HepG2 (cell line): ENCODE results near the gene GPER1. TPM values are rescaled to one million over a fixed set of nuclear protein-coding genes. Genes with fewer than 3 reads are reported as not detected.
A peak's percentile ranks its signal among the peaks of the same experiment; 100 is the strongest.

Experiments used
- CBFB ChIP-seq: sonication (generic); formaldehyde crosslinking; IDR thresholded peaks from 2 replicates; pipeline ENCODE4 v1.4.0; 2020; ENCODE audit warnings: missing genetic modification reagents
- ETV5 ChIP-seq: IDR thresholded peaks from 2 replicates; pipeline ENCODE4 v1.6.1; 2018; ENCODE audit warnings: missing biosample characterization, missing genetic modification reagents, inconsistent platforms, borderline replicate concordance
- FOXP1 ChIP-seq, 2 experiments: fragments of 450-650 bp in 1 of 2; IDR thresholded peaks; 2 replicates each; pipeline ENCODE4 v1.6.1; 2017 to 2018; ENCODE audit warnings: antibody characterized with exemption in 1 of 2
- GPN1 ChIP-seq: sonication (generic); formaldehyde crosslinking; IDR thresholded peaks from 2 replicates; pipeline ENCODE4 v1.5.1; 2020; ENCODE audit warnings: missing genetic modification reagents, borderline replicate concordance
- MBNL3 ChIP-seq: fragments of 250-450 bp; sonication (Bioruptor Pico); conservative IDR thresholded peaks from 2 replicates; pipeline ENCODE4 v1.8.0; 2022; ENCODE audit warnings: mild to moderate bottlenecking, inconsistent platforms
- PHB2 ChIP-seq: fragments of 450-650 bp; IDR thresholded peaks from 2 replicates; pipeline ENCODE4 v1.6.1; 2018; ENCODE audit not compliant: partially characterized antibody
- REPIN1 ChIP-seq: sonication (generic); formaldehyde crosslinking; IDR thresholded peaks from 2 replicates; pipeline ENCODE4 v1.8.0; 2022; ENCODE audit warnings: missing genetic modification reagents, low read depth, mild to moderate bottlenecking, borderline replicate concordance
- SNRNP70 ChIP-seq: fragments of 200-400 bp; formaldehyde crosslinking; IDR thresholded peaks from 2 replicates; pipeline ENCODE4 v1.6.1; 2017; ENCODE audit warnings: mild to moderate bottlenecking, low read depth, low read length, moderate library complexity
- SPEN ChIP-seq: sonication (generic); formaldehyde crosslinking; IDR thresholded peaks from 2 replicates; pipeline ENCODE4 v1.5.1; 2020; ENCODE audit warnings: low read depth, mild to moderate bottlenecking, missing genetic modification reagents
- ZFP82 ChIP-seq: sonication (generic); formaldehyde crosslinking; IDR thresholded peaks from 2 replicates; pipeline ENCODE4 v1.5.1; 2020; ENCODE audit warnings: mild to moderate bottlenecking, missing genetic modification reagents, borderline replicate concordance
- ZKSCAN8 ChIP-seq: IDR thresholded peaks from 2 replicates; pipeline ENCODE4 v1.6.1; 2016; ENCODE audit warnings: borderline replicate concordance, missing genetic modification reagents, missing compliant biosample characterization
- ZMAT3 ChIP-seq: sonication (generic); formaldehyde crosslinking; conservative IDR thresholded peaks from 2 replicates; pipeline ENCODE4 v1.7.0; 2021; ENCODE audit warnings: missing genetic modification reagents
- ZNF333 ChIP-seq: sonication (generic); formaldehyde crosslinking; IDR thresholded peaks from 2 replicates; pipeline ENCODE4 v1.4.0; 2020; ENCODE audit warnings: mild to moderate bottlenecking, missing genetic modification reagents, borderline replicate concordance
- ZNF33B ChIP-seq: sonication (generic); formaldehyde crosslinking; IDR thresholded peaks from 2 replicates; pipeline ENCODE4 v1.5.1; 2020; ENCODE audit warnings: mild to moderate bottlenecking, missing genetic modification reagents
- ZNF441 ChIP-seq: sonication (generic); formaldehyde crosslinking; IDR thresholded peaks from 2 replicates; pipeline ENCODE4 v1.7.0; 2021; ENCODE audit warnings: missing genetic modification reagents, borderline replicate concordance
- polyA plus RNA-seq, 8 experiments: library from polyadenylated mRNA; depleted of rRNA in 3 of 8; stranded (reverse) in 7 of 8; unstranded in 1 of 8; fragments of >200 nt; fragmentation: Illumina TruSeq in 4 of 8; extraction: Trizol in 4 of 8; gene quantifications; 2 replicates each; pipeline versions ENCODE4 v1.2.1 to v1.2.3, GENCODE V29; 2011 to 2016; ENCODE audit warnings: low read depth in 4 of 8, missing spikeins in 1 of 8, mixed read lengths in 1 of 8; ENCODE audit not compliant: insufficient read depth in 1 of 8
- total RNA-seq, 5 experiments: library from RNA; depleted of rRNA; stranded (reverse); fragments of >200 nt; fragmentation: Illumina TruSeq; extraction: Trizol; gene quantifications; 2 replicates each; pipeline ENCODE4 v1.2.3, GENCODE V29; 2016; ENCODE audit warnings: low read depth in 1 of 5
- TF ChIP-seq, protein P1 (sequence below): IDR thresholded peaks from 2 replicates; pipeline ENCODE4 v1.6.1; 2016; ENCODE audit warnings: mild to moderate bottlenecking, missing biosample characterization, missing genetic modification reagents
- TF ChIP-seq, protein P2 (sequence below): sonication (generic); formaldehyde crosslinking; IDR thresholded peaks from 2 replicates; pipeline ENCODE4 v1.8.0; 2022; ENCODE audit warnings: low read depth, missing genetic modification reagents
- TF ChIP-seq, protein P3 (sequence below): sonication (generic); formaldehyde crosslinking; IDR thresholded peaks from 2 replicates; pipeline ENCODE4 v1.5.0; 2020; ENCODE audit warnings: missing genetic modification reagents
- TF ChIP-seq, protein P4 (sequence below): sonication (generic); formaldehyde crosslinking; IDR thresholded peaks from 2 replicates; pipeline ENCODE4 v1.5.1; 2020; ENCODE audit warnings: missing genetic modification reagents, mild to moderate bottlenecking, borderline replicate concordance
- TF ChIP-seq, protein P5 (sequence below): sonication (generic); formaldehyde crosslinking; IDR thresholded peaks from 2 replicates; pipeline ENCODE4 v1.5.0; 2020; ENCODE audit warnings: mild to moderate bottlenecking, missing genetic modification reagents

Gene GPER1
- total and polyA plus RNA-seq, 2 of the 13 experiments (the other 11 are each of a cell fraction or from before 2014, with no cell fraction given): 12.7 to 19.7 TPM

DNA sequence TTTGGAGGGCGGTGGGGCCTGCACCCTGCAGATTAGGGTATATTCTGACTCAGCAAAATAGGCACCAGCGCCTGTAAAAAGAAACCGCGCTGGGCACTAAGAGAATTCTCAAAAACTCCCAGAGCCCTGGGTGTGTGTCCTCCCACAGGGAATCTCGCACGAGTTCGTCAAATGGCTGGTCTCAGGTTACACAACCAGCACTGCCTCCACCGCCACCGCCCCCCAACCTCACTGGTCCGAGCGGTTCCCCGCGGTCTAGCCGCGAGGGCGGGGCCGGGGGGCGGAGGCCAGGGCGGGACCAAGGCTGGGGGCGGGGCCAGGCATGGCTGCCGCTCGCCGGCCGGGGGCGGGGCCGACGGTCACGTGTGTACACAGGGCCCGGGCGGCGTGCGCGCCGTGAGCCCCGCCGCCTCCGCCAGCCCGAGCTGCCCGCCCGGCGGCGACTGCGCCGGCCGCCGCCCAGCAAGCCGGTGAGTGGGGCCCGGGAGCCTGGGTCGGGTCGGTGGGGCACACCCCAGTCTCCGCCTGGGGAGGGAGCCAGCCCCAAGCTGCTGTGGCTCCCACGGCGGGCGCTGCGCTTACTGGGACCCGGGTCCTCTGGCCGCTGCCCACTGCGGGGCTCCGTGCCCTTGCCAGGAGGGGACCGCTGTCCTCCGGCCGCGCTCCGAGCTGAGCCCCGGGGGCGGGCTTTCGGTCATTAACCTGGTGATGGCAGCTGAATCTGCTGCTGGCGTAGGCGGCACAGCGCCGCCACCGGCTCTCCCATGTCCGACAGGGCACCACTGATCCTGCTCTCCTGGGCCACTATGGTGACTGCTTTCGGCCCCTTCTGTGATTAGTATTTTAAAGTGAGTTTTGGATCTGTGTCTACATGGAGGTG lies 43.5 kb upstream of the GPER1 start, which contains the start of gene GPR146 (continued):
- TF ChIP-seq GPN1 (CRISPR knock-in tag) (no peak), ZNF441 (CRISPR knock-in tag) (no peak), ZMAT3 (CRISPR knock-in tag) (no peak), SPEN (CRISPR knock-in tag) (no peak), ZNF33B (CRISPR knock-in tag) (no peak), ZKSCAN8 (CRISPR knock-in tag) (no peak), SNRNP70 (no peak), CBFB (CRISPR knock-in tag) (no peak), ETV5 (no peak), REPIN1 (CRISPR knock-in tag) (no peak), PHB2 (no peak), MBNL3 (no peak), FOXP1 (IDR thresholded peaks at IDR 0.05) (no peak), FOXP1 (CRISPR knock-in tag; IDR thresholded peaks at IDR 0.05) (no peak), ZNF333 (no peak), ZFP82 (CRISPR knock-in tag) (no peak; the same call in 1 of the 2 replicates)
- TF ChIP-seq, protein P1, sequence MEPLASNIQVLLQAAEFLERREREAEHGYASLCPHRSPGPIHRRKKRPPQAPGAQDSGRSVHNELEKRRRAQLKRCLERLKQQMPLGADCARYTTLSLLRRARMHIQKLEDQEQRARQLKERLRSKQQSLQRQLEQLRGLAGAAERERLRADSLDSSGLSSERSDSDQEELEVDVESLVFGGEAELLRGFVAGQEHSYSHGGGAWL (CRISPR knock-in tag): no peak
- TF ChIP-seq, protein P2, sequence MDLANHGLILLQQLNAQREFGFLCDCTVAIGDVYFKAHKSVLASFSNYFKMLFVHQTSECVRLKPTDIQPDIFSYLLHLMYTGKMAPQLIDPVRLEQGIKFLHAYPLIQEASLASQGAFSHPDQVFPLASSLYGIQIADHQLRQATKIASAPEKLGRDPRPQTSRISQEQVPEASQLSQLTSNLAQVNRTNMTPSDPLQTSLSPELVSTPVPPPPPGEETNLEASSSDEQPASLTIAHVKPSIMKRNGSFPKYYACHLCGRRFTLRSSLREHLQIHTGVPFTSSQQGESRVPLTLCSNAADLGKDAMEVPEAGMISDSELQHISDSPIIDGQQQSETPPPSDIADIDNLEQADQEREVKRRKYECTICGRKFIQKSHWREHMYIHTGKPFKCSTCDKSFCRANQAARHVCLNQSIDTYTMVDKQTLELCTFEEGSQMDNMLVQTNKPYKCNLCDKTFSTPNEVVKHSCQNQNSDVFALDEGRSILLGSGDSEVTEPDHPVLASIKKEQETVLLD (CRISPR knock-in tag): peak; percentile 66
- TF ChIP-seq, protein P3, sequence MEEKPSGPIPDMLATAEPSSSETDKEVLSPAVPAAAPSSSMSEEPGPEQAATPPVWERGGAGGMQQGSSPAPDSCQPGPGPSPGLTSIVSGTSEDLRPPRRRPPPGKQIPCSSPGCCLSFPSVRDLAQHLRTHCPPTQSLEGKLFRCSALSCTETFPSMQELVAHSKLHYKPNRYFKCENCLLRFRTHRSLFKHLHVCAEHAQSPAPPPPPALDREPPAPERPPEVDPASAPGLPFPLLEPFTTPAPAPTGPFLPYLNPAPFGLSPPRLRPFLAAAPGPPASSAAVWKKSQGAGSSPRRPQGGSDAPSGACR: 0 out of 2 replicates have a peak, but pooled peaks have one; percentile 24
- TF ChIP-seq, protein P4, sequence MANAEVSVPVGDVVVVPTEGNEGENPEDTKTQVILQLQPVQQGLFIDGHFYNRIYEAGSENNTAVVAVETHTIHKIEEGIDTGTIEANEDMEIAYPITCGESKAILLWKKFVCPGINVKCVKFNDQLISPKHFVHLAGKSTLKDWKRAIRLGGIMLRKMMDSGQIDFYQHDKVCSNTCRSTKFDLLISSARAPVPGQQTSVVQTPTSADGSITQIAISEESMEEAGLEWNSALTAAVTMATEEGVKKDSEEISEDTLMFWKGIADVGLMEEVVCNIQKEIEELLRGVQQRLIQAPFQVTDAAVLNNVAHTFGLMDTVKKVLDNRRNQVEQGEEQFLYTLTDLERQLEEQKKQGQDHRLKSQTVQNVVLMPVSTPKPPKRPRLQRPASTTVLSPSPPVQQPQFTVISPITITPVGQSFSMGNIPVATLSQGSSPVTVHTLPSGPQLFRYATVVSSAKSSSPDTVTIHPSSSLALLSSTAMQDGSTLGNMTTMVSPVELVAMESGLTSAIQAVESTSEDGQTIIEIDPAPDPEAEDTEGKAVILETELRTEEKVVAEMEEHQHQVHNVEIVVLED (CRISPR knock-in tag): 0 out of 2 replicates have a peak, but pooled peaks have one; percentile 25
- TF ChIP-seq, protein P5, sequence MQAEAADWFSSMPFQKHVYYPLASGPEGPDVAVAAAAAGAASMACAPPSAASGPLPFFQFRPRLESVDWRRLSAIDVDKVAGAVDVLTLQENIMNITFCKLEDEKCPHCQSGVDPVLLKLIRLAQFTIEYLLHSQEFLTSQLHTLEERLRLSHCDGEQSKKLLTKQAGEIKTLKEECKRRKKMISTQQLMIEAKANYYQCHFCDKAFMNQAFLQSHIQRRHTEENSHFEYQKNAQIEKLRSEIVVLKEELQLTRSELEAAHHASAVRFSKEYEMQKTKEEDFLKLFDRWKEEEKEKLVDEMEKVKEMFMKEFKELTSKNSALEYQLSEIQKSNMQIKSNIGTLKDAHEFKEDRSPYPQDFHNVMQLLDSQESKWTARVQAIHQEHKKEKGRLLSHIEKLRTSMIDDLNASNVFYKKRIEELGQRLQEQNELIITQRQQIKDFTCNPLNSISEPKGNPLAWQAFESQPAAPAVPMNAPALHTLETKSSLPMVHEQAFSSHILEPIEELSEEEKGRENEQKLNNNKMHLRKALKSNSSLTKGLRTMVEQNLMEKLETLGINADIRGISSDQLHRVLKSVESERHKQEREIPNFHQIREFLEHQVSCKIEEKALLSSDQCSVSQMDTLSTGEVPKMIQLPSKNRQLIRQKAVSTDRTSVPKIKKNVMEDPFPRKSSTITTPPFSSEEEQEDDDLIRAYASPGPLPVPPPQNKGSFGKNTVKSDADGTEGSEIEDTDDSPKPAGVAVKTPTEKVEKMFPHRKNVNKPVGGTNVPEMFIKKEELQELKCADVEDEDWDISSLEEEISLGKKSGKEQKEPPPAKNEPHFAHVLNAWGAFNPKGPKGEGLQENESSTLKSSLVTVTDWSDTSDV (CRISPR knock-in tag): no peak
